Osteoblast (primary cell): Measurements from ENCODE around the gene MAPK14. TPM values are rescaled to one million over a fixed set of nuclear protein-coding genes. Genes with fewer than 3 reads are reported as not detected.

Source experiments
- DNase-seq: peaks from one replicate; pipeline ENCODE4 v3.0.0; 2011; ENCODE audit warnings: low spot score, mixed read lengths; ENCODE audit not compliant: insufficient read length; ENCODE audit errors: missing footprints
- H2AFZ ChIP-seq: 2 replicates; pipeline ENCODE4 v1.6.0; 2011; ENCODE audit warnings: mild to moderate bottlenecking, low read length
- H3K27ac ChIP-seq: 2 replicates; pipeline ENCODE4 v1.5.1; 2011; ENCODE audit warnings: mild to moderate bottlenecking, low read depth, low read length, moderate library complexity
- H3K27me3 ChIP-seq: 2 replicates; pipeline ENCODE4 v1.6.0; 2012; ENCODE audit warnings: mild to moderate bottlenecking, control low read depth, inconsistent platforms, low read length, moderate library complexity; ENCODE audit not compliant: insufficient read depth
- H3K36me3 ChIP-seq: 2 replicates; pipeline ENCODE4 v1.5.1; 2011; ENCODE audit warnings: mild to moderate bottlenecking, low read length, control low read depth, moderate library complexity; ENCODE audit not compliant: insufficient read depth
- H3K4me1 ChIP-seq: 2 replicates; pipeline ENCODE4 v1.5.1; 2011; ENCODE audit warnings: mild to moderate bottlenecking, low read length, control low read depth, moderate library complexity; ENCODE audit not compliant: insufficient read depth
- H3K4me2 ChIP-seq: 2 replicates; pipeline ENCODE4 v1.6.0; 2011; ENCODE audit warnings: mild to moderate bottlenecking, low read length; ENCODE audit not compliant: insufficient read depth
- H3K4me3 ChIP-seq: fragments of 200-600 bp; sonication (generic); 3 replicates; pipeline ENCODE4 v1.5.1; 2012; ENCODE audit warnings: mild to moderate bottlenecking, low read length, inconsistent platforms; ENCODE audit not compliant: insufficient read depth
- H3K79me2 ChIP-seq: 2 replicates; pipeline ENCODE4 v1.6.0; 2012; ENCODE audit warnings: mild to moderate bottlenecking, low read length, control low read depth, inconsistent platforms; ENCODE audit not compliant: insufficient read depth
- H3K9me3 ChIP-seq: 2 replicates; pipeline ENCODE4 v1.5.1; 2011; ENCODE audit warnings: low read depth, low read length, control low read depth
- H4K20me1 ChIP-seq: 2 replicates; pipeline ENCODE4 v1.6.0; 2012; ENCODE audit warnings: mild to moderate bottlenecking, low read length, control low read depth; ENCODE audit not compliant: insufficient read depth
- total RNA-seq: library from RNA; depleted of rRNA; stranded (reverse); fragments of >200 nt; gene quantifications from 2 replicates; pipeline ENCODE4 v1.2.3, GENCODE V29; 2012
- TF ChIP-seq, protein P1 (sequence below): IDR thresholded peaks from 2 replicates; pipeline ENCODE4 v1.5.1; 2011; ENCODE audit warnings: mild to moderate bottlenecking, low read depth, low read length, moderate library complexity; ENCODE audit errors: extremely low read depth

The MAPK14 gene
- total RNA-seq, 1 donor, result 90.5 TPM

DNA sequence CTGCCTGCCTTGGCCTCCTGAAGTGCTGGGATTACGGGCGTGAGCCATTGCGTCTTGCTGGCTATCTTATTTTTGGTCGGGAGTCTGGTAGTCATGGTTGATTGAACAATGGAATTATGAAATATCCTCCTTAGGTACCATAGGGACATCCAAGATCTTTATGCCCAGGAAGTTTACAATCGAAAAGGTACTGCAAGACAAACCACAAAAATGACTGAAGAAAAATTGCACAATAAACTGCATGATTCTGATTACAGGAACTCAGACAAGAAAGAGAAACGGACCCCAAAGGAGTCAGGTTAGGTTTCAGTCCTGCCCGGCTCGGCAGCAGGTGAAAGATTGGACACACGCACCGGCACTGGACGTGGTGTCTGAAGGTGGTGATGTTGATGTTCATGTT, 8.4 kb upstream of the MAPK14 start:
- Histone ChIP-seq H3K4me3 (no peak overlapping the region), H3K36me3 (no peaks in the 10 kb centered on the region), H3K27me3 (peaks cover 6% of the 10 kb centered on the region), H3K9me3 (no peaks in the 10 kb centered on the region), H2AFZ (no peak overlapping the region), H4K20me1 (no peaks in the 10 kb centered on the region), H3K4me2 (no peak overlapping the region), H3K79me2 (no peaks in the 10 kb centered on the region), H3K4me1 (no peaks in the 10 kb centered on the region), H3K27ac (no peak overlapping the region)
- TF ChIP-seq, protein P1, sequence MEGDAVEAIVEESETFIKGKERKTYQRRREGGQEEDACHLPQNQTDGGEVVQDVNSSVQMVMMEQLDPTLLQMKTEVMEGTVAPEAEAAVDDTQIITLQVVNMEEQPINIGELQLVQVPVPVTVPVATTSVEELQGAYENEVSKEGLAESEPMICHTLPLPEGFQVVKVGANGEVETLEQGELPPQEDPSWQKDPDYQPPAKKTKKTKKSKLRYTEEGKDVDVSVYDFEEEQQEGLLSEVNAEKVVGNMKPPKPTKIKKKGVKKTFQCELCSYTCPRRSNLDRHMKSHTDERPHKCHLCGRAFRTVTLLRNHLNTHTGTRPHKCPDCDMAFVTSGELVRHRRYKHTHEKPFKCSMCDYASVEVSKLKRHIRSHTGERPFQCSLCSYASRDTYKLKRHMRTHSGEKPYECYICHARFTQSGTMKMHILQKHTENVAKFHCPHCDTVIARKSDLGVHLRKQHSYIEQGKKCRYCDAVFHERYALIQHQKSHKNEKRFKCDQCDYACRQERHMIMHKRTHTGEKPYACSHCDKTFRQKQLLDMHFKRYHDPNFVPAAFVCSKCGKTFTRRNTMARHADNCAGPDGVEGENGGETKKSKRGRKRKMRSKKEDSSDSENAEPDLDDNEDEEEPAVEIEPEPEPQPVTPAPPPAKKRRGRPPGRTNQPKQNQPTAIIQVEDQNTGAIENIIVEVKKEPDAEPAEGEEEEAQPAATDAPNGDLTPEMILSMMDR, result no peak
- DNase-seq, result no peak

DNA sequence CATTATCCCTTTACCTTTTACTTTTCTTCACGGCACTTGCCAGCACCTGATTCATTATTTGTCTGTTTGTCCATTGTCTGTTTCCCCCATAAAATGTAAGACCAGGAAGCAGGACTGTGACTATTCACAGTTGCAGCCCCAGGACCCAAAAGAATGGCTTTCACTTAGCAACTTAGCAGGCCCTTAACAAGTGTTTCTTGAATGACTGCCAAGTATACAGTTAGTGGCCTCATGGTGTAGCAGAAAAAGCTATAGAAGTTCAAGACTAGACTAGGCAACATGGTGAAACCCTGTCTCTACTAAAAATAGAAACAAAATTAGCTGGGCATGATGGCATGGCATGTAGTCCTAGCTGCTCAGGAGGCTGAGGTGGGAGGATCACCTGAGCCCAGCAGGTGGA, 7.5 kb upstream of the MAPK14 start:
- Histone ChIP-seq H4K20me1 (no peaks in the 10 kb centered on the region), H3K4me1 (peaks cover 2% of the 10 kb centered on the region), H3K36me3 (no peaks in the 10 kb centered on the region), H3K79me2 (no peaks in the 10 kb centered on the region), H3K27ac (no peak overlapping the region), H3K4me2 (no peak overlapping the region), H3K27me3 (peaks cover 6% of the 10 kb centered on the region), H2AFZ (no peak overlapping the region), H3K9me3 (no peaks in the 10 kb centered on the region), H3K4me3 (no peak overlapping the region)
- TF ChIP-seq, protein P1, result no peak
- DNase-seq, result no peak

DNA sequence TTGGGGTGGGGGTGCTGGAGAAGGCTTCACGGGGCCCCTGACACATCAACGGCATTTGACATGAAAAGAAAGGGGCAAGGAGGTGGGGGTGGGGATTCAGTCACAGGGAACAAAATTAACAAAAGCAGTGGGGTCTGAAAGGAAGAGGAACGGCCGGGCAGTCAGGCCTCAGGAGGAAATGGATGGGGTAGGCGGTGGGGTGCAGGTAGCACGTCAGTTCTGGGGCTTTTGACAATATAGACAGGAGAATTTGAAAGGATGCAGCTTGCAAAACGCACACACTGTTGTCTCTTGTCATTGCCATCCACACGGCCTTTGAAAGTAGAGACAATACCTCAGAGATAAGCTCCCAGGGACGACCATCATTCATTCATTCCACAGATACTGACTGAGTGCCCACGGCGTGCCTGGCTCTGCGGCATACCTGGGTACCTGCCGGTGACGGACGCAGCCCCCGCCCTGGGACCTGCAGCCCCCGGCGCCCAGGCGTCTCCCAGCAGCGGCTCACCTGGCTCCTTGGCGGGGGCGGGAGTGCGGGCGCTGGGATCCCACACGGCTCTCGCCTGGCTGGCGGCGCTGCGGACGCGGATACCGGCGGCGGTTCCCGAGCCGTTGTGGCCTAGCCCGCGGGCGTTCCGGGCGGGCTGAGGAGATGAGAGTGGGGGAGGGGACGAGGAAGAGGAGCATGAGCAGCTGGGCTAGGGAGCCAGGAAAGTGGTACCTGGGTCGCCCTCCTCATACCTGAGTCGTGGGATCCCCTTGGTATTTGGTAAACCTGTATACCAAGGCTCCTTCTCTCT, 3.4 kb upstream of the MAPK14 start, which contains the start of gene SLC26A8:
TSS of gene SLC26A8 (minus strand) at position 646 of the 800 bp plus-strand sequence. CDS start 4,934 bp downstream, outside the sequence.
- peak within 1 kb of the TSS; percentile 32 for H3K4me2 ChIP-seq

More for the DNA sequence above, 3.4 kb upstream of the MAPK14 start, which contains the start of gene SLC26A8:
- Histone ChIP-seq H3K4me3 (no peak within 1 kb of the TSS), H4K20me1 (no peaks in the 10 kb centered on the region), H3K27me3 (no peaks in the 10 kb centered on the region), H2AFZ (no peak within 1 kb of the TSS), H3K9me3 (no peaks in the 10 kb centered on the region), H3K36me3 (no peaks in the 10 kb centered on the region), H3K4me1 (peaks cover 22% of the 10 kb centered on the region), H3K27ac (no peak within 1 kb of the TSS), H3K79me2 (peaks cover 15% of the 10 kb centered on the region)
- DNase-seq, result no peak
- TF ChIP-seq, protein P1, result no peak
